ENCODE measurements around the gene PLPPR3. TPM values are rescaled to one million over a fixed set of nuclear protein-coding genes. Genes with fewer than 3 reads are reported as not detected.

Gene PLPPR3, protein sequence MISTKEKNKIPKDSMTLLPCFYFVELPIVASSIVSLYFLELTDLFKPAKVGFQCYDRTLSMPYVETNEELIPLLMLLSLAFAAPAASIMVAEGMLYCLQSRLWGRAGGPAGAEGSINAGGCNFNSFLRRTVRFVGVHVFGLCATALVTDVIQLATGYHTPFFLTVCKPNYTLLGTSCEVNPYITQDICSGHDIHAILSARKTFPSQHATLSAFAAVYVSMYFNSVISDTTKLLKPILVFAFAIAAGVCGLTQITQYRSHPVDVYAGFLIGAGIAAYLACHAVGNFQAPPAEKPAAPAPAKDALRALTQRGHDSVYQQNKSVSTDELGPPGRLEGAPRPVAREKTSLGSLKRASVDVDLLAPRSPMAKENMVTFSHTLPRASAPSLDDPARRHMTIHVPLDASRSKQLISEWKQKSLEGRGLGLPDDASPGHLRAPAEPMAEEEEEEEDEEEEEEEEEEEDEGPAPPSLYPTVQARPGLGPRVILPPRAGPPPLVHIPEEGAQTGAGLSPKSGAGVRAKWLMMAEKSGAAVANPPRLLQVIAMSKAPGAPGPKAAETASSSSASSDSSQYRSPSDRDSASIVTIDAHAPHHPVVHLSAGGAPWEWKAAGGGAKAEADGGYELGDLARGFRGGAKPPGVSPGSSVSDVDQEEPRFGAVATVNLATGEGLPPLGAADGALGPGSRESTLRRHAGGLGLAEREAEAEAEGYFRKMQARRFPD
- not detected for total RNA-seq

DNA sequence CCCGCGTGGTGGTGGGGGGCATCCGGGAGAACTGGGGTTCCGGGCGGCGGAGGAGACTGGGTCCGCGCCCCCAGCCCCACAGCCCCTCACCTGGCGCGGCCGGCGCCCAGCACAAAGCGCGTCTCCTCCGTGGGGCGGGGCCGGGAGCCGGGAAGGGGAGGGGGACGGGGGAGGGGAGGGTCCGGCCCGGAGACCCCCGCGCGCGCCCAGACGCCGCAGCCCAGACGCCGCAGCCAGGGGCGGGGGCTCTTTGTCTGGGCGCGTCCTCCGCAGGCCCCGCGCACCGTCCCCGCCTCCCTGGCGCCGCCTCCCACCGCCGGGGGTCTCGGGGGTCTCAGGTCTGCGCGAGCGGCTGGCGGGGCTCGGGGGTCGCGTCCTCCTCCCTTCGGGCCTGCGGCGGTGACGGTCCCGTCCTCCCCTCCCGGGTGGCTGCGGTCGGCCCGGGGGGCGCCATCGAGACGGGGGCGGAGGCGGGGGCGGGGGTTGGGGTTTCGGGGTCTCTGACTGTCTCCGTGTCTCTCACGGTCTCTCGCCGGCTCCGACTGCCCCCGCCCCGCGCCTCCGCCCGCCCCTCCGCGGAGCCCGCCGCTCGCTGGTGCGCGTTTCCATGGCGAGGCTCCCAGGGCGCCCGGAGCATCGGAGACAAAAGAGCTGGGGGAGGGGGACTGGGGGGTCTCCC lies at the start of gene PLPPR3:
PLPPR3 (minus strand) TSS at position 131 of the 679 bp plus-strand sequence. CDS start 396 bp downstream, outside the sequence.
- ATAC-seq, result no peak

DNA sequence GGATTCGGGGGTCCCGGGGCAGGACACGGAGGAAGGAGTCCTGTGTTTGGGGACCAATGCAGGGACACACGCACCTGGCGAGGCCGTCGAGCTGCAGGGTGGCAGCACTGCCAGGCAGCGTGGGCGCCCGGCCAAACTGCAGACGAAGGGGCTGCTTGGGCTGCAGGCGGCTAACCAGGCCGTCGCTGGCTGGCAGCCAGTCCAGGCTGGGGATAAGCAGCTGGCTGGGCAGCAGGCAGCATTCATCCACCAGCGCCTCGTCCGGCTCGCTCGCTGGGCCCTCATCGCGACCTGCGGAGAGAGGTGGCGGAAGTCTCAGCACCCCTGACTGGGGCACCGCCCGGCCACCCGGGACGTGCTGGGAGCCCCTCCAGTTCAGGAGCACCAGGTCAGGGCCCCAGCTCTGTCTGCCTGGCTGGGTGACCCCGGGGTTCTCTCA lies 49.2 kb upstream of the PLPPR3 start:
- no peak for ATAC-seq

DNA sequence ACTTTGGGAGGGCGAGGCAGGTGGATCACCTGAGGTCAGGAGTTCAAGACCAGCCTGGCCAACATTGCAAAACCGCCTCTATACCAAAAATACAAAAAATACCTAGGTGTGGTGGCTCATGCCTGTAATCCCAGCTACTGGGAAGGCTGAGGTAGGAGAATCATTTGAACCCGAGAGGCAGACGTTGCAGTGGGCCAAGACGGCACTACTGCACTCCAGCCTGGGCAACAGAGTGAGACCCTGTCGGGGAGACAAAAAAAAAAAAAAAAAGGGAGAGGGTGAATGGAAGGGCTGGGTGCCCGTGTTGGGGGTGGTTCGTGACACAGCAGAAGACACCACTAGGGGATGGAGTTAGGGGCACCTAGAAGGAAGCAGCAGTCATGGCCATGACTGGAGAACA lies 48.6 kb upstream of the PLPPR3 start:
- ATAC-seq, result no peak

DNA sequence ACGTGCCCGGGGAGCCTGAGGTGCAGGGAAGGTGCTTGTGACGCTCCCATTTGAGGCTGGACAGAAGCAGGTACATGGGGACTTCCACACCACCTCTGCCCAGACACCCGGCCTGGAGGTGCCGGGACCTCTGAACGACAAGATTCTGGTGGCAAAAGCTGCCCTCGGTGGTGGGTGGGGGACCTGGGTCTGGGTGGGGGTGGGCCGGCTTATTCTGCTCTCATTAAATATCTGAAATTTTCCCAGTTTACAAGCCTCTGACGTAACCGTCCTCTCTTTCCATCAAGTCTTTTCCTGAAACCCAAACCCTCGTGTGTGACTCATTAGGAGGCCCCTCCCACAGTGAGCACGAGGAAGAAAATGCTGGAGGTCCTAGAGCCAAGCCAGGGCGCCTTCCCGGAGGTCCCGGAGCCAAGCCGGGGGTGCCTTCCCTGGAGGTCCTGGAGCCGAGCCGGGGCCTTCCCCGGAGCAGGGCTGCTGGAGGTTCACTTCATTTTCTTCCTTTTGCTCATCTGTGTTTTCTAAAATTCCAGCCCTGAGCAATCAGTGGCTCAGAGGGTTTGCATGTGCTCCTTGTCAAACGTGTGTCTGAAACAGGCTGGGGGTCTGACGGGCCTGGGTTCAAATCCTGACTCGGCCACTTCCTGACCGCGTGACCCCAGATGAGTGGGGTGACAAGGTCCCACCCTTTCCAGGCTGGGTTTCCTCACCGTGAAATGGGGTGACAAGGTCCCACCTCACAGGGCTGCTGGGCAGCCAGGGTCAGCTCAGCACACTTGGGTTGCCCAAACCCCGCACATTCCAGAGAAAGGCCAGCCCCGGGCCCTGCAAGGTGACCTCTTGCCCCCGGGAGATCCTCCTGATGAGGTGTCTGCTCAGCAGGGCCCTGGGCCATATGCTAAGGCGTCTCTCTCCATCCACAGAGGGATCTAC lies 47.8 kb upstream of the PLPPR3 start:
- ATAC-seq, result peak; percentile 30

DNA sequence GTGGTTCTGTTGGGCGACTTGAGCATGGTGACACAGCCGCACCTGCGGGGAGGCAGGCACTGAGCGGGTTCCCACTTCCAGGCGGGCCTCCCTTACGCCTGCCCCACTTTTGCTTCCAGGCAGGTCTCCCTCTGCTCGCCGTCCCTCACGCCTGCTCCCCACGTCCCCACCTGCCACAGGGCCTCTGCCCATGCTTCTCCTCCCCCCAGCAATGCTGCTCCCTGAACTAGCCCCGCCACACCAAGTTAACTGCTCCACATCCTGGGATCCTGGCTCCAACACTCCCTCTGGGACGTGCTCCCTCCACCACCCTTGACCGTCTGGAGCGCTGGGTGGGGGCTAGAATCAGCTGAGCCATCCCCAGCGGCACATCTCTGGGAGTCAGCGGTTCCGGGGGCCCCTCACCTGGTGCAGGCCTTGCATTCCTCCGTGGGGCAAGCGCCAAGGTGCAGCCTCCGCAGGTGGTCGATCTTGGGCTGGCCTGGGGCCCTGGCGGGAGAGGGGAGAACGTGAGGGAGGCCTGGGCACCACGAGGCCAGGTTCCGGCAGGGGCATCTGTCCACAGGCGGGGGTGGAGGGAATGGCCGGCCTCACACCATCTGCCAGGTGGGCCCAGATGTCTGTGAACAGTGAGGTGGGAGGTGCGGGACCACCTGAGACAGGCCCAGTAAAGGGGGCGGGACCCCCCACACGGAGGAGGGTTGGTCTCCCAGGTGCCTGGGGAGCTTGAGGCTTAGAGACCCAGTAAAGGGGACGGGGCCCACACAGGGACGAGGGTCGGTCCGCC lies 46.9 kb upstream of the PLPPR3 start:
- ATAC-seq, result no peak

DNA sequence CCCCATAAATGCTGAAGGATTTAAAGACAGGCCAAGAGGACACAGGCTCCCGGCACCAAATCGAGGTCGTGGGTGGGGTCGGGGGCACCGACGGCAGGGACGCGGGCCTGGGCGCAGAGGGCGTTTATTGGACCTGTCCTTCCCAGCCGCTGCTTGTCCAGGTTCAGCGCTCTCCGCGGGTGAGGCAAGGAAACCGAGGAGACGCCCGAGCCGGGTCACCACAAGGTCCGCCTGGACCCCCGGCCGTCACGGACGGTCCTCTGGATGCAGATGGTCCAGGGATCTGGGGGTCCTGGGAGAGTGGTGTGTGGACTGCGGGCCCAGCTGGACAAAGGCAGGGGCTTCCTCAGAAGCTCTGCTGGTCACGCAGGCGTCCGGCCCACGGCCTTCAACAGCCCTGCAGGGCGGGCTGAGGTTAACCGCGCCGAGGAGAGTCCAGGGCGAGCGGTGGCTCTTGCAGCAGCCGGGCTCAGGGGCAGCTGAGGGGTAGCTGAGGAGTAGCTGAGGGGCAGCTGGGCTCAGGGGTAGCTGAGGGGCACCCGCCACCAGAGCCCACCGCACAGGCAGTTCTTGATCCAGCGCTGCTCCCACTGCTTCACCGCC lies 46.2 kb upstream of the PLPPR3 start:
- no peak for ATAC-seq

DNA sequence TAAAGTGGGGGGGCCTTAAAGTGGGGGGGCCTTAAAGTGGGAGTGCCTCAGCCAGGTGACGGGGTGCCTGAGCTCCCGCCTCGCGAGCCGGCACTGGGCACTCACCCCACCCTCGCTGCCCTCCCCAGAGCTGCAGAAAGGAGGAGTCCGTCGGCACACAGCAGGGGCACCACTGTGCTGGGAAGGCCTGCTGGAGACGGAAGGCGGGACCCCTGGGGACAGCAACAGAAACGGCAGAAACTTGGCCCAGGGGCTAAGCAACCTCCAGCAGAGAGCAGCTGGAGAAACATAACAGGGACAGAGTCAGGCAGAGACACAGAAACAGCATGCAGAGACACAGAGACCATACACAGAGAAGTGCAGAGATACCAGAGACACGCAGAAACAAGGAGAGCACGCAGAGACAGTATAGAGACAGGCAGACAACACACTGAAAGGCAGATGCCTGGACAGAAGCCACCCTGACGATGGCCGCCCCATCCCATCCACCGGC lies 45.6 kb upstream of the PLPPR3 start:
- ATAC-seq, result no peak

DNA sequence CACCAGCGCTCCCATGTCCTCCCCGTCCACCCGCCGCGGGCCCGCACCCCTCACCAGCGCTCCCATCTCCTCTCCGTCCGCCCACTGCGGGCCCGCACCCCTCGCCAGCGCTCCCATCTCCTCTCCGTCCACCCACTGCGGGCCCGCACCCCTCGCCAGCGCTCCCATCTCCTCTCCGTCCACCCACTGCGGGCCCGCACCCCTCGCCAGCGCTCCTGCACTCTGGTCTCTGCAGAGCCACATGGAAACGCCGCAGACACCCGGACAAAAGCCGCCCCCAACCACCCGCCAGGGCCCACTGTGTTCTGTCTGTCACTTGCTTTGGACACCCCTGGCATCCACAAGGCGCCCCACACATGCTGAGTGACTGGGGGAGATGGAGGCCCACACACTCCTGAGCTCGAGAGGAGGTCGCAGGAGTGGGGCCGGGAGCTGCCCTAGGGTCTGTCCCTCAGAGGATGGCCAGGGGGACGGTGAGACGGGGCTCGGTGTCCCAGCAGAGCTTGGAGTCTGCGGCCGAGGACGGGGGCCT lies 45.1 kb upstream of the PLPPR3 start:
- ATAC-seq, result no peak

DNA sequence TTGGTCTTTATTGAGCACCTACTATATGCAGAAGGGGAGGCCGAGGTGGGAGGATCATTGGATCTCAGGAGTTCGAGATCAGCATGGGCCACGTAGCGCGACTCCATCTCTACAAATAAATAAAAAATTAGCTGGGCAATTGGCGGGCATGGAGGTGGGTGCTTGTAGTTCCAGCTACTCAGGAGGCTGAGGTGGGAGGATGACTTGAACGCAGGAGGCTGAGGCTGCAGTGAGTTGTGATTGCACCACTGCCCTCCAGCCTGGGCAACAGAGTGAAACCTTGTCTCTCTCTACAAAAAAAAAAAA lies 41.5 kb upstream of the PLPPR3 start:
- ATAC-seq, result no peak

DNA sequence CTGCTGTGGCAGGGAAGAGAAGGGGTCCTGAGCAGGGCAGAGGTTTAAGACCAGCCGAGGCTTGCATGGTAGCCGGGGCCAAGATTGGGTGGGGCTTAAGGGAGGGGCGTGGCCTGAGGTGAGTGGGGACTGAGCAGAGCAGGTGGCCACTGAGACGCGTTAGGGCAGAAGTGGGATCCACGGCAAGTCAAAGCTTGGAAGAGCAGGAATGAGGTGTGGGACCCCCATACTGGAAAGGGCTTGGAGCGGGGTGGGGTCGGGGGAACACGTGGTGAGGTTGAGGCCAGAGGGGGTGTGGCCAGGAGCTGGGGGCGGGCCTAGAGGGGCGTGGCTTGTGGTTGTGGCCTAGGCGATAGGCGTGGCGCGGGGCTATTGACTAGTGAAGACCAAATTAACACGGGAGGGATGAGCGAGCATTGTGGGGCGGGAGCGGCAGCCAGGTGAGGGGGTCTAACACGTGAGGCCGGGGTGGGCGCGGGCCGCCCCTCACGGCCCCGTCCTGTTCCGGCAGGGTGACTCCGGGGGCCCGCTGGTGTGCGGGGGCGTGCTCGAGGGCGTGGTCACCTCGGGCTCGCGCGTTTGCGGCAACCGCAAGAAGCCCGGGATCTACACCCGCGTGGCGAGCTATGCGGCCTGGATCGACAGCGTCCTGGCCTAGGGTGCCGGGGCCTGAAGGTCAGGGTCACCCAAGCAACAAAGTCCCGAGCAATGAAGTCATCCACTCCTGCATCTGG lies 41.0 kb upstream of the PLPPR3 start:
- ATAC-seq, result peak; percentile 40

DNA sequence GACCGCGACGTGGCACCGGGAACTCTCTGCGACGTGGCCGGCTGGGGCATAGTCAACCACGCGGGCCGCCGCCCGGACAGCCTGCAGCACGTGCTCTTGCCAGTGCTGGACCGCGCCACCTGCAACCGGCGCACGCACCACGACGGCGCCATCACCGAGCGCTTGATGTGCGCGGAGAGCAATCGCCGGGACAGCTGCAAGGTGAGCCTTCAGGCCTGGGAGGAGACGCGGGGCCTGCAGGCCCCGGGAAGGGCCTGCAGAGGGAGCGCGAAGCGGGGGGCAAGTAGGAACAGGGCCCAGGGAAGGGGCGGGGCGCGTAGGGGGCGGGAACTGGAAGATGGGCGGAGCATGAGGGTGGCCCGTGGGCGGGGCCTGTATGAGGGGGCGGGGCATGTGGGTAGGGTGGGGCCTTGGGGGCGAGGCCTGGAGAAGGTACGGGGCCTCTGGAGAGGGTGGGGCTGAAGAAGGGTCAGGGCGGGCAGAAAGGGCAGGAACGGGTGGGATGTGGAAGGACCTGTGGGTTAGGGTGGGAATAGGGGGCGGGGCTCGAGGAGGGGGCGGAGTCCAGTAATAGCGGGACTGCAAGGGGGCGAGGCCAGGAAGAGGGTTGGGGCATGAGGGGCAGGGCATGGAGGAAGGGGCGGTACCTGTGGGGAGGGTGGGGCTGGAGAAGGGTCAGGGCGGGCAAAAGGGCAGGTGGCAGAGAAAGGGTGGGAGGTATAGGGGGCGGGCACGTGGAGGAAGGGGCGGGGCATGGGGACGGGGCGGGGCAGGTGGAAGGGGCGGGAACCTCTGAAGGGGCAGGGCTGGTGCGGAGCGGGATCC lies 40.2 kb upstream of the PLPPR3 start:
- ATAC-seq, result peak; percentile 54

DNA sequence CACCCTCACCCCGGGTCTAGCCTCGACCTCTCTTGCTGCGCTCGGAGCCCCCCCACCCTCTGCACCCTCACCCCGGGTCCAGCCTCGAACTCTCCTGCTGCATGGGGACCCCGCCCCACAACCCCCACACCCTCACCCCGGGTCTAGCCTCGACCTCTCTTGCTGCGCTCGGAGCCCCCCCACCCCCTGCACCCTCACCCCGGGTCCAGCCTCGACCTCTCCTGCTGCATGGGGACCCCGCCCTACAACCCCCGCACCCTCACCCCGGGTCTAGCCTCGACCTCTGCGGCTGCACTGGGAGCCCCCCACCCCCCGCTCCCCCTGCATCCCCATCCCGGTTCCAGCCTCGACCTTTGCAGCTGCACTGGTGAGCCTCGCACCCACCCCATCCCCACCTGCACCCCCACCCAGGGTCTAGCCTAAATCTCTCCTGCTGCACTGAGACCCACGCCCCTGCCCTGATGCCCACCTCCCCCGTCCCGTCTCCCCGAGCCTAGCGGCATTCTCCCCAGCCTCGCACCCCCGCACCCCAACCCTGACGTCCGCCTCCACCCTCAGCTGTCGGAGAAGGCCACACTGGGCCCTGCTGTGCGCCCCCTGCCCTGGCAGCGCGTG lies 39.5 kb upstream of the PLPPR3 start:
- no peak for ATAC-seq

DNA sequence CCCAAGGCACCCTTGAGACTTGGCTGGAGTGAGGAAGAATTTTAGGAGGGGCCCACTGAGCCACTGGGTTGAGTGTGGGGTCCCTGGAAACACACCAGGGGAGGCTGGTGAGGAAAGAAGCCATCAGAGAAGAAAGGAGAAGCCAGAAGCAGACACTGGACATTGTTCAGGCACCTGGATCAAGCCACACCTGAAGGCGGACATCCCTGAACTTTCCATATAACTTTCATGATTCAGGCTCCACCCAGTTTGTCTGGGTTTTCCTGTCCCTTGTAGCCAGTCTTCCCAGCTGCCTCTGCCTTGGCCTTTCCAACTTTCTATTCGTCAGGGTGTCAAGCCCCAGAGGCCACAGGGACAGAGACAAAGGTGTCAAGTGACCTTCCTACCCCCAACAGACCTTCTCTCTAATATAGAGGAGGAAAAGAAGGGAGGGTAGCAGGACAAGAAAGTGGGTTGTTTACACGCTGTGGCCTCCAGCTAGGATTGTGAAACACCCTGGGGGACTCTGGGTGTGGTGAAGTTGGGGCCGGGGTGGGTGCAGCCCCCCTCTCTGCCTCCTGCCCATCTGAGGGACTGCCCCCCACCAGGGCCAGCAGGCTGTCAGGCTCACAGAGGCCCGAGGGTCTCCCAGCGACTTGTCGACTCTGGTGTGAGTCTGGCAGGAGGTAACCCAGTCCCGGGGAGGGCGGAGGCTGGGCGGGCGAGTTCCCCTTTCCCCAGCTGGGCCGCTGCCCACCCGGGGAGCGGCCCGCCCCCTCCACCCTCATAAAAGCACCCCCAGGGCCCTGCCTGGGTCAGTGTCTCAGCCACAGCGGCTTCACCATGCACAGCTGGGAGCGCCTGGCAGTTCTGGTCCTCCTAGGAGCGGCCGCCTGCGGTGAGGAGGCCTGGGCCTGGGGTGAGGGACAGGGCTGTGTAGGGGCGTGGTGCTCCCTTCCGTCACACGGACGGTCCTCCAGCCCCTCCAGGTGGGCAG lies 37.4 kb upstream of the PLPPR3 start, which contains the start of gene CFD:
CFD (plus strand) TSS at position 797 of the 976 bp plus-strand sequence; CDS start at position 823, 26 bp downstream.
- ATAC-seq, result peak; percentile 21

DNA sequence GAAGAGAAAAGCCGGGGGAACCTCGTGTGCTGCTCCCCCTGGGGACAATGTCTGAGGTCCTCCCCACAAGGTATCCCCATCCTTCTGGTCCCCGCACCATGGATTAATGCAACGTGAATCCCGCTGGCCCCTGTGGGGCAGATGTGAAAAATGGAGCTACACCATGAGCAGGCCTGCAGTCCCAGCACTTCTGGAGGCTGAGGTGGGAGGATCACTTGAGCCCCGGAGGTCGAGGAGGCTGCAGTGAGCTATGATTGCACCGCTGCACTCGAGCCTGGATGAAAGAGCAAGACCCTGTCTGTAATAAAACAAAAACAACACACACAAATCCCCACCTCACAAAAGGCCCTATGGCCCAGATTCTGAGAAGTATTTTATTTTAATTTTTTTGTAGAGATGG lies 36.5 kb upstream of the PLPPR3 start:
- ATAC-seq, result no peak

DNA sequence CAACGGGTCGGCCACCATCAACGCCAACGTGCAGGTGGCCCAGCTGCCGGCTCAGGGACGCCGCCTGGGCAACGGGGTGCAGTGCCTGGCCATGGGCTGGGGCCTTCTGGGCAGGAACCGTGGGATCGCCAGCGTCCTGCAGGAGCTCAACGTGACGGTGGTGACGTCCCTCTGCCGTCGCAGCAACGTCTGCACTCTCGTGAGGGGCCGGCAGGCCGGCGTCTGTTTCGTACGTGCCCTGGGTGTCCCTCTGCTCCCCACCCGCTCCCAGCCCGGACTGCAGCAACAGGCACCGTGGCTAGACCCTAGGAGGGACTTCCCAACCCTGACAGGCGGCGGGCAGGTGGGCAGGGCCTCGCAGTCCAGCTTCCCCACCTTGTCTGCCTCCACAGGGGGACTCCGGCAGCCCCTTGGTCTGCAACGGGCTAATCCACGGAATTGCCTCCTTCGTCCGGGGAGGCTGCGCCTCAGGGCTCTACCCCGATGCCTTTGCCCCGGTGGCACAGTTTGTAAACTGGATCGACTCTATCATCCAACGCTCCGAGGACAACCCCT lies 33.9 kb upstream of the PLPPR3 start:
- no peak for ATAC-seq

DNA sequence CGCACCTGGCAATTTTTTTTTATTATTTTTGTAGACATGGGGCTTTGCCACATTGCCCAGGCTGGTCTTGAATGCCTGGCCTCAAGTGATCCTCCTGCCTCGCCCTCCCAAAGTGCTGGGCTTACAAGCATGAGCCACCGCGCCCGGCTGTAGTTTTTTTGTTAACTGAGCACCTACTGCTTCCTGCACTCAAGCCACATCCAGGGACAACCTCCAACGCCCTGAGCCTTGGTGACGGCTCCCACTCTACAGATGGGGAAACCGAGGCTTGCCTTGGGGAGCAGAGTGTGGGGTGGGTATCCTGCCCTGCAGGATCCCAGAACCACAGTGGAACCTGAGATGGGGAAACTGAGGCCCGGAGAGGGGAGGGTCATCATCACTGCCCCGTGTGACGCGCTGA lies 33.4 kb upstream of the PLPPR3 start:
- no peak for ATAC-seq

DNA sequence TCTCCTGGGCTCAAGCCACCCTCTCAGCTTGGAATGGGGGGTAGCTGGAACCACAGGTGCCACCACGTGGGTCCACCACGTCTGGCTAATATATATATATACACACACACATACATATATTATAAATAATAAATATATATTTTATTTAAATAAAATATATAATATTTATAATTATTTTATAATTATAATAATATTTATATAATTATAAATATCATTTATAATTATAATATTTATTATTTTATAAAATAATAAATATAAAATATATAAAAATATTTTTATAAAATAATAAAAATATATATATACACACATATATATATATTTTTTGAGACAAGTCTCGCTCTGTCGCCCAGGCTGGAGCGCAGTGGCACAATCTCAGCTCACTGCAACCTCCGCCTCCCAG lies 32.8 kb upstream of the PLPPR3 start:
- no peak for ATAC-seq

Measured in esophagus mucosa (tissue), 1 donor.